Measurements from ENCODE around the gene PRSS23.

DNA sequence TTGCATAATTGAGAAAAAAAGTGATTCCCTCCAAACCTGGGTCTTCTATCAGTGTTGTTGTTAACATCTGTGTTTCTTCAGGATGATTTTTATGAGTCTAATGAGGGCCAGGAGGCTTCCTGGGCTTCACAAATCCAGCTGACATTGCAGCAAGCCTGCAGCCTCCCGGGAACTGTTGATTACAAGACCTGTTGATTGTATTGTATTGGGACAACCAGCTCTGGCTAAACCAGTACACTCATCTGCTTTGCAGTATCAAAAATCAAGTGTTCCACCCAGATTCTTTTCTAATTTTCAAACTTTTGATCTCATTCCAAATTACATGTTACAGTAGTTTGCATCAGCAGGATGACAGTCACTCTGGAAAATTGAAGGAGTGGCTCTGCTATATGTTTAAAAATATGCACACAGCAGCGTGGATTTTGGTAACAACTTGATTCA lies 16.1 kb upstream of the PRSS23 start:
- TF ChIP-seq, protein P1, sequence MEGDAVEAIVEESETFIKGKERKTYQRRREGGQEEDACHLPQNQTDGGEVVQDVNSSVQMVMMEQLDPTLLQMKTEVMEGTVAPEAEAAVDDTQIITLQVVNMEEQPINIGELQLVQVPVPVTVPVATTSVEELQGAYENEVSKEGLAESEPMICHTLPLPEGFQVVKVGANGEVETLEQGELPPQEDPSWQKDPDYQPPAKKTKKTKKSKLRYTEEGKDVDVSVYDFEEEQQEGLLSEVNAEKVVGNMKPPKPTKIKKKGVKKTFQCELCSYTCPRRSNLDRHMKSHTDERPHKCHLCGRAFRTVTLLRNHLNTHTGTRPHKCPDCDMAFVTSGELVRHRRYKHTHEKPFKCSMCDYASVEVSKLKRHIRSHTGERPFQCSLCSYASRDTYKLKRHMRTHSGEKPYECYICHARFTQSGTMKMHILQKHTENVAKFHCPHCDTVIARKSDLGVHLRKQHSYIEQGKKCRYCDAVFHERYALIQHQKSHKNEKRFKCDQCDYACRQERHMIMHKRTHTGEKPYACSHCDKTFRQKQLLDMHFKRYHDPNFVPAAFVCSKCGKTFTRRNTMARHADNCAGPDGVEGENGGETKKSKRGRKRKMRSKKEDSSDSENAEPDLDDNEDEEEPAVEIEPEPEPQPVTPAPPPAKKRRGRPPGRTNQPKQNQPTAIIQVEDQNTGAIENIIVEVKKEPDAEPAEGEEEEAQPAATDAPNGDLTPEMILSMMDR (IDR thresholded peaks at IDR 0.05): no peak
- no peak for TF ChIP-seq EP300 (IDR thresholded peaks at IDR 0.05)
